Choroid plexus epithelial cell (primary cell): ENCODE results near the gene FAM24B.
"Not testable (repeated sequence)": the region's sequence is repeated elsewhere in the genome, so short reads cannot be mapped to it uniquely, and the experiment has no call there.

ENCODE experiments used
- DNase-seq: peaks from one replicate; pipeline ENCODE4 v3.0.0-alpha.2; 2010; ENCODE audit warnings: low read depth
- H3K4me3 ChIP-seq: 2 replicates; pipeline ENCODE4 v1.5.1; 2011; ENCODE audit warnings: low read depth, mild to moderate bottlenecking, control low read depth, low read length, moderate library complexity
- CTCF ChIP-seq: conservative IDR thresholded peaks from 2 replicates; pipeline ENCODE4 v1.5.1; 2011; ENCODE audit warnings: low read depth, mild to moderate bottlenecking, control low read depth, inconsistent platforms, low read length, moderate library complexity

The FAM24B gene

DNA sequence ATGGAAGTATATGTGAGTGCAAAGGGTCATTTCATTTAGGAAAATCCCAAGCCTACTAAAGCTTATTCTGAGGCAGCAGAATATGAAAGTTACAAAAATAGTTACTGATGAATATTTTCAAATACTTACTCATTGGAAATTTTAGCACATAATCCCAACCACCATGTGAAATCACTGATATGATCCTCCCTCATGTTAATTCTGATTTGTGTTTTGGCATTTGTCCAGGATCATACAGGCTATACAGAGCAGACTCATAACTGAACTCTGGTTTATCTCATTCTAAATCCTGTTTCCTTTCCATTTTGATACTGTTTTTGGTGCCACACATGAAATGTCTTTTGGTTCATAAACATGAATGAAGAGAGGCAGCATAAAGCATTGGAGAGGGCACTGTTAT, 3.4 kb upstream of the FAM24B start:
- TF ChIP-seq CTCF = no peak
- no peak for DNase-seq
- no peak overlapping the region for H3K4me3 ChIP-seq

DNA sequence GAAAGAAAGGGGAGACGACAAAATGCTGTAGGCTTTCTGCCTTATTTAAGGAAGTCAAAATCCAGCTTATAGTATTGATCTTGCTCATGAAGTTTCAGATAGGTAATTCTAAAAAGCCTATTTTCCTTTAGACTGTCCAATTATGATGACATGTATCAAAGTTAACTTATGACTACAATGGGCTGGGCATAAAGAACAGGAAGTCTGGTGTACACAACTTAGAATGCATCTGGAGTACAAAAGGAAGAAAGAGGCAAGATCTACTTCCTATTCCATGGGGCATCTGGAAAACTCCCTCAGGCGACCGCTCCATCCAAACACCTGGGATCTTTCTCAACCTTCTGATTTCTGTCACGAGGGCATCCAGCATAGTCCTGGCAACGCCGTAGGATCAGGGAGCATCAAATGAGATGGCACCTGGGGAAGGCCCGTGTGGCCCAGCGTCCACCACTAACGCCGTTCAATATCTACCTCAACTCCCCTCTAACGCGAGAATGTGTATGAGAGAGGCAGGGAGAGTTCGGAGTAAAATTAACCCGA, 512 bp downstream of the FAM24B start:
- DNase-seq = peak; percentile 24

GRCh38 chr10:122877264-122877663, 2.1 kb downstream of the FAM24B start:
- no peak overlapping the region for H3K4me3 ChIP-seq
- TF ChIP-seq CTCF = no peak
- DNase-seq = no peak

More for the DNA sequence above, 512 bp downstream of the FAM24B start:
- no peak for TF ChIP-seq CTCF
- peak overlapping the region; percentile 76 for H3K4me3 ChIP-seq

DNA sequence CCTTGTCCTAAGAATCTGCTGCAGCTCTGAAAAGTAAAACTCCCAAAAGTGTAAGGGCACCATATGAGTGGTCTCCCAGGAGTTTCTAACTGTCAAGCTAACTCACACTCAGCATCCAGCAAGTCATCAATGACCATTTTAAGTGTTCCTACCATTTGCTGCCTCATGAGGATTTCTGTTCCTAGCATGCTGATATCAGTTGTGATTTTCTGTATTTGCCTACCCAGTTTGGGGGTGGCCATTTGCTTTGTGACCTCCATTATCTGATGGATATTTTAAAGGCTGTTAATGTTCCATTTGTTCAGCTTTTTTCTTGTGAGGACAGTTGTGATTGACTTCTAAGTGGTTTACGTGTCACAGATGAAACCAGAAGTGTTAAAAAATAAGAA, 2.9 kb downstream of the FAM24B start:
- no peak overlapping the region for H3K4me3 ChIP-seq
- no peak for TF ChIP-seq CTCF
- no peak for DNase-seq

DNA sequence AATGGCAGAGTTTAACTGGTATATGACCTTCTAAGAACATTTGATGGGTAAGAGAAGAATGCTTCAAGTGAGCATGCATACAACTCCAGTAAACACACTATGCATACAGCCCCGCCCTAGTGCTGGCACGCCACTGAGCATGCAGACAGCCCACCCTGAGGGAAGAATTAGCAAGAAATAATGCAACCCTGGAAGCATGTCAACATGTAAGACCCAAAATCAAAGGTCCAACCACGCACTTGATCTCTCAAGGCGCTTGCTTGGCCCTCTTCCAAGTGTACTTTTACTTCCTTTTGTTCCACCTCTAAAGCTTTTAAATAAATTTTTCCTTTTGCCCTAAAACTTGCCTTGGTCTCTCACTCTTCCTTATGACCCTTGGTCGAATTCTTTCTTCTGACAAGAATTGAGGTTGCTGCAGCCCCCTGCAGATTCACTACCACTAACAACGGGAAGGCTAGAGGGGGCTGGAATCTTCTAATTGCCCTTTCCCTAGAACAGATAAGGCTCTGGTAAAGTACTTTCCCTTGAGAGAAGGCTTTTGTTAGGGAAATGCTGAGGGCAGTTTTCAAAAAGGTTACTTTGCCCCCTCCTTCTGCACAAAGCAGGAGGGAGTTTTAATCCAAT, 3.4 kb downstream of the FAM24B start:
- TF ChIP-seq CTCF = no peak
- DNase-seq = peak; percentile 22
- no peak overlapping the region for H3K4me3 ChIP-seq

DNA sequence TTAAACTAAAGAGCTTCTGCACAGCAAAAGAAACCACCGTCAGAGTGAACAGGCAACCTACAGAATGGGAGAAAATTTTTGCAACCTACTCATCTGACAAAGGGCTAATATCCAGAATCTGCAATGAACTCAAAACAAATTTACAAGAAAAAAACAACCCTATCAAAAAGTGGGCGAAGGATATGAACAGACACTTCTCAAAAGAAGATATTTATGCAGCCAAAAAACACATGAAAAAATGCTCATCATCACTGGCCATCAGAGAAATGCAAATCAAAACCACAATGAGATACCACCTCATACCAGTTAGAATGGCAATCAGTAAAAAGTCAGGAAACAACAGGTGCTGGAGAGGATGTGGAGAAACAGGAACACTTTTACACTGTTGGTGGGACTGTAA, 7.4 kb downstream of the FAM24B start:
- DNase-seq, H3K4me3 ChIP-seq: not testable (repeated sequence)

GRCh38 chr10:122868768-122869167, 10.6 kb downstream of the FAM24B start:
- H3K4me3 ChIP-seq, DNase-seq: not testable (repeated sequence)

GRCh38 chr10:122866757-122867482, 12.5 kb downstream of the FAM24B start:
- H3K4me3 ChIP-seq = not testable (repeated sequence)
- DNase-seq = peak; percentile 24
